ENCODE data around the gene ZMIZ1. TPM values are rescaled to one million over a fixed set of nuclear protein-coding genes. Genes with fewer than 3 reads are reported as not detected.

The ZMIZ1 gene
- total RNA-seq, 4 donors from 2014 or later: 71.9 to 104 (median 79.5) TPM

DNA sequence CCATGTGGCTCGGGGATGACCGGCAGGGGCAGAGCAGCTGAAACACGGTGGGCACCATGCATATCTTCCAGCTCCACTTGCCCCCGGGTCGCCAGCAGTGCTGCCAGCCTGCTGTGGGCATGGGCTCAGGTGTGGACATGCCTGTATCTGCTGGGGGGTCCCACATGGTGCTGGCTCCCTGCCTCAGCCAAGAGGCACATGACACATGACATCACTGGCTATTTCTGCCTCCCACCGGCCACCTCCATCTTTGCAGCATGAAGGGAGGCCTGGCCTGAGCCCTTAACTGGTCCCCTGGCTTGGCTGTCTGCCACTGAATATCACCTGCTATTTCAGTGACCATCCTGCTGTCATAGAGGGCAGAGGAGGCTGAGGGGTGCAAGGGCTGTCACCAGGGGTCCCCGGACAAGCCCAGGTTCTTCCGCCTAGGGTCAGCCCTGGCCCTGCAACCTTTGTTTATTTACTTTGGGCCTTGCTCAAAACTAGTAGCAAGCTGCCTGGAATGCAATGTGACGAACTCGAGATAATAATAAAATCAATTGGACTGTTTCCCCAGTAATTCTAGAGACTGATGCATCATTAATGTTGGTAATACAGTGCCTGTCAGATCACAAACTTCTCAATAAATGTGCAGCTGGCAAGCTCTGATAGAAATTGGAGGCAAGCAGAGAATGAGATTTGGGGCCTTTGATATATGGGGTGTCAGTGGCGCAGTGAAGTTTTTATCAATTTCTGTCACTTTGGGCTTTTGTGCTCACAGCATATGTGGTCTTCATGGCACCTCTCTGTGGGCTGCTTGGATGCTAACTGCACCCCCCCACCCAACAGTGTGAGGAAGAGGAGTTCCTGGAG, 28.5 kb downstream of the ZMIZ1 start:
- DNase-seq (ENCODE audit: low spot score in 2 of 2): no peak
- WGBS: 69% methylated on average over 10 of the region's 11 CpGs
- H3K36me3 ChIP-seq: no peaks in the 10 kb centered on the region
- H3K27me3 ChIP-seq: no peaks in the 10 kb centered on the region
- peaks cover 98% of the 10 kb centered on the region for H3K4me1 ChIP-seq
- TF ChIP-seq POLR2AphosphoS5 (IDR thresholded peaks at IDR 0.05) (no peak), EP300 (IDR thresholded peaks at IDR 0.05) (no peak), POLR2A (IDR thresholded peaks at IDR 0.05) (no peak)
- TF ChIP-seq, protein P1, sequence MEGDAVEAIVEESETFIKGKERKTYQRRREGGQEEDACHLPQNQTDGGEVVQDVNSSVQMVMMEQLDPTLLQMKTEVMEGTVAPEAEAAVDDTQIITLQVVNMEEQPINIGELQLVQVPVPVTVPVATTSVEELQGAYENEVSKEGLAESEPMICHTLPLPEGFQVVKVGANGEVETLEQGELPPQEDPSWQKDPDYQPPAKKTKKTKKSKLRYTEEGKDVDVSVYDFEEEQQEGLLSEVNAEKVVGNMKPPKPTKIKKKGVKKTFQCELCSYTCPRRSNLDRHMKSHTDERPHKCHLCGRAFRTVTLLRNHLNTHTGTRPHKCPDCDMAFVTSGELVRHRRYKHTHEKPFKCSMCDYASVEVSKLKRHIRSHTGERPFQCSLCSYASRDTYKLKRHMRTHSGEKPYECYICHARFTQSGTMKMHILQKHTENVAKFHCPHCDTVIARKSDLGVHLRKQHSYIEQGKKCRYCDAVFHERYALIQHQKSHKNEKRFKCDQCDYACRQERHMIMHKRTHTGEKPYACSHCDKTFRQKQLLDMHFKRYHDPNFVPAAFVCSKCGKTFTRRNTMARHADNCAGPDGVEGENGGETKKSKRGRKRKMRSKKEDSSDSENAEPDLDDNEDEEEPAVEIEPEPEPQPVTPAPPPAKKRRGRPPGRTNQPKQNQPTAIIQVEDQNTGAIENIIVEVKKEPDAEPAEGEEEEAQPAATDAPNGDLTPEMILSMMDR (IDR thresholded peaks at IDR 0.05): no peak
- no peaks in the 10 kb centered on the region for H3K9me3 ChIP-seq
- peak overlapping the region; percentile 45 for H3K27ac ChIP-seq
- no peak overlapping the region for H3K4me3 ChIP-seq

DNA sequence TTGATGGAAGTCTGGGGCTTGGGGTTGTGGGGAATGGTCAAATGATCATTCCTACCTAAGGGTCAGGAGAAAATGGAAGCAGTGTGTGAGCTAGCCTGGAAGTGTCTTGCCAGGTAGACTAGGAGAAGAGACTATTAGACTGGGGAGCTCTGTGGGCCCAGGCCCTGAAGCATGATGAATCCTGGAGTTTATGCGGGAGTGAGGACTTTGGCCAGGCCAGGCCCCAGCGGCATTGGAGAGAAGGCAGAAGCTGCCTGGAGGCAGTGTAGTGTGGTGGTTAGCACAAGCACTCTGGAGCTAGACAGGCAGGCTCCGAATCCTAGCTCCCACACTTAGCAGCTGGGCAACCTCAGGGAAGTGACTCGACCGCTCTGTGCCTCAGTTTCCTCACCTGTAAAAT, 29.3 kb downstream of the ZMIZ1 start:
- no peak overlapping the region for H3K4me3 ChIP-seq
- peaks cover 98% of the 10 kb centered on the region for H3K4me1 ChIP-seq
- DNase-seq (ENCODE audit: low spot score in 2 of 2): no peak
- H3K27ac ChIP-seq: peak overlapping the region; percentile 32
- TF ChIP-seq POLR2A (IDR thresholded peaks at IDR 0.05) (no peak), EP300 (IDR thresholded peaks at IDR 0.05) (no peak), POLR2AphosphoS5 (IDR thresholded peaks at IDR 0.05) (no peak)
- TF ChIP-seq, protein P1 (IDR thresholded peaks at IDR 0.05): no peak
- H3K27me3 ChIP-seq: no peaks in the 10 kb centered on the region
- no peaks in the 10 kb centered on the region for H3K36me3 ChIP-seq
- WGBS: 92% methylated on average over 5 of the region's 5 CpGs
- no peaks in the 10 kb centered on the region for H3K9me3 ChIP-seq

DNA sequence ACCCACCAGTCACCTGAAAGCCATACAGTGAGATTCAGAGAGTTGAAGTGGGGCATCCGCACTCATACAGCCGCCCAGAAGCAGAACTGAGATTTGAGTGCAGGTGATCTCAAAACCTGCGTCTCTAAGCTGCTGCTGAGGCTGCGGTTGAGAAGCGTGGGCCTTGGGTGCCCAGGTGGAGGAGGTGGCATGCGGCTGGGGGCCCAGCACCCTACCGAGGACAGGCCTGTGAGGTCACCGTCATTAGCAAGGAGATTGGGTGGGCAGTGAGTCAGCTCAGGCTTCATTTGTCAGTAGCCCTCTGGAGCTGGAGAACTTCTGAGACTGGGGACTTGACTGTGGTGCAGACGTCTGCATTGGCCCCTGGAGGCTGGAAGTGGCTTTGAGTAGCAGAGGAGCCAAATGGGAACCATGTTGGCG, 29.8 kb downstream of the ZMIZ1 start:
- Histone ChIP-seq H3K4me1 (peaks cover 98% of the 10 kb centered on the region), H3K9me3 (no peaks in the 10 kb centered on the region), H3K4me3 (no peak overlapping the region), H3K27ac (no peak overlapping the region), H3K36me3 (no peaks in the 10 kb centered on the region), H3K27me3 (no peaks in the 10 kb centered on the region)
- DNase-seq (ENCODE audit: low spot score in 2 of 2): no peak
- TF ChIP-seq, protein P1 (IDR thresholded peaks at IDR 0.05): no peak
- TF ChIP-seq POLR2AphosphoS5 (IDR thresholded peaks at IDR 0.05) (no peak), POLR2A (IDR thresholded peaks at IDR 0.05) (no peak), EP300 (IDR thresholded peaks at IDR 0.05) (no peak)
- WGBS: 96% methylated on average over 8 of the region's 10 CpGs

DNA sequence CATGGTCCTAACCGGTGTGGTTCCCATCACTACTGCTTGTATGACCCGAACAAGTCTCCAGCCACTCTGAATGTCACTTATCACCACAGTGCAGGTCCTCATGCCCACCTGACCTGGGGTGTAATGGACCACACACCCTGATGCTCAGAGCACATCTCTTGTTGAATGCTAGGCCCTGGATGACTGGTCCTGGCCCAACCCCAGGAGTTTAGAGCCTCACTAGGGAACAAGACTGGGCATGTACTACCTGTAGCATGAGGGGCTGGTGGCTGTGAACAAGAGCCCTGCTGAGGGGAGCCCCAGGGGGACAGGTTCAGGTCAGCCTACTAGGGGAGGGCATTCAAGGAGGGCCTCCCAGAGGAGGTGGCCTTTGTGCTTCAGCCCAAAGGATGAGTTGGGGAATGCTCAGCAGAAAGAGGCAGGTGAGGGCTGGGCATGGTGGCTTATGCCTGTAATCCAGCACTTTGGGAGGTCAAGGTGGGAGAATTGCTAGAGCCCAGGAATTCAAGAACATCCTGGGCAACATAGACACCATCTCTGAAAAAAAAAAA, 31.2 kb downstream of the ZMIZ1 start:
- no peak for DNase-seq (ENCODE audit: low spot score in 2 of 2)
- H3K4me1 ChIP-seq: peaks cover 98% of the 10 kb centered on the region
- H3K36me3 ChIP-seq: no peaks in the 10 kb centered on the region
- H3K27ac ChIP-seq: no peak overlapping the region
- H3K9me3 ChIP-seq: no peaks in the 10 kb centered on the region
- TF ChIP-seq EP300 (IDR thresholded peaks at IDR 0.05) (no peak), POLR2AphosphoS5 (IDR thresholded peaks at IDR 0.05) (no peak), POLR2A (IDR thresholded peaks at IDR 0.05) (no peak)
- TF ChIP-seq, protein P1 (IDR thresholded peaks at IDR 0.05): no peak
- whole genome bisulfite sequencing: 100% methylated on average over 1 of the region's 2 CpGs
- H3K4me3 ChIP-seq: no peak overlapping the region
- no peaks in the 10 kb centered on the region for H3K27me3 ChIP-seq

DNA sequence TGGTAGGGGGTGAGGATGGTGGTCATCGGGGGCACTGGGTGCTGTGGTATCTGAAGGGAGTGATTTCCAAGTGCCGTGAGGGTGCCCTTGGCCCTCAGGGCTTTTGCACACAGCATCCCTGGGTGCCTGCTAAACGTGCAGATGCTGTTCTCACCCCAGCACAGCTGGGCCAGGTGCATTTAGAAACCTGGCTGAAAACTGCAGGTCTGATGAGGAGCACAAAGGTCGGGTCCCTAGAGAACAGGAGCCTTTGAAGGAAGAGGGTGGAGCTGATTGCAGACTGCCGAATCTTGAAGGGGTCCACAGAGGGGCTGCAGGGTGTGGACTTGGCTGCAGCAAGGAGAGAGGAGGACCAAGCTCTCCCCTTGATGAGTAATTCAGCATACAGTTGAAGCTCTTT, 32.0 kb downstream of the ZMIZ1 start:
- Histone ChIP-seq H3K27me3 (no peaks in the 10 kb centered on the region), H3K27ac (peak overlapping the region; percentile 79), H3K9me3 (no peaks in the 10 kb centered on the region), H3K36me3 (no peaks in the 10 kb centered on the region), H3K4me1 (peaks cover 98% of the 10 kb centered on the region), H3K4me3 (no peak overlapping the region)
- whole genome bisulfite sequencing: 55% methylated on average over 5 of the region's 5 CpGs
- no peak for TF ChIP-seq POLR2A (IDR thresholded peaks at IDR 0.05)
- no peak for TF ChIP-seq EP300 (IDR thresholded peaks at IDR 0.05)
- TF ChIP-seq, protein P1 (IDR thresholded peaks at IDR 0.05): no peak
- no peak for TF ChIP-seq POLR2AphosphoS5 (IDR thresholded peaks at IDR 0.05)
- no peak for DNase-seq (ENCODE audit: low spot score in 2 of 2)

Measured in suprapubic skin (tissue), 4 donors.